PC-3 (cell line): ENCODE results near the gene UQCRC2.

Experiments
- EZH2 ChIP-seq: fragments of 300-600 bp; sonication (generic); IDR thresholded peaks from one replicate; pipeline ENCODE4 v1.6.1; 2017; ENCODE audit warnings: antibody characterized with exemption, mild to moderate bottlenecking, low read length; ENCODE audit not compliant: unreplicated experiment
- EZH2phosphoT487 ChIP-seq: fragments of 300-600 bp; sonication (generic); IDR thresholded peaks from 2 replicates; pipeline ENCODE4 v1.6.1; 2018; ENCODE audit warnings: mild to moderate bottlenecking, antibody characterized with exemption, low read length, borderline replicate concordance
- TF ChIP-seq, protein P1 (sequence below): fragments of 300-600 bp; sonication (generic); conservative IDR thresholded peaks from 2 replicates; pipeline ENCODE4 v1.5.1; 2017; ENCODE audit warnings: antibody characterized with exemption, low read depth, mild to moderate bottlenecking, low read length

DNA sequence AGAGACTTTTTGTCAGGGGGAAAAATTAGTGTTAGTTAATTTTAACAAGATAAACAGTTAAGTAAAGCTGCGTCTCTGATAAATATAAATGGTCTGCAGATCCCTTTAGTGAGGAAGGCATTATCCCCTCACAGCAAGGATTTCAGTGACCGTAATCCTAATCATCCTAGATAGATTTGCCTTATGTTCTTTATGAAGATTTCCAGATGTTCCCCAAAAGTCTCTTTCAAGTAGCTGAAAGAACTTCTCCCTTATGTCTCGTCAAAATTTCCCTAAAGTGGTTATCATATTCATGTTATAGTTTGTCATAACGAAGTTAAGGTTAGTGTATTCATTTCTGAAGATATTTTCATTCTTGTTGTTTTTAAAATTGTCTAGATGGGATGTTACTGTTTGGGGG lies 60.3 kb downstream of the UQCRC2 start:
- TF ChIP-seq, protein P1, sequence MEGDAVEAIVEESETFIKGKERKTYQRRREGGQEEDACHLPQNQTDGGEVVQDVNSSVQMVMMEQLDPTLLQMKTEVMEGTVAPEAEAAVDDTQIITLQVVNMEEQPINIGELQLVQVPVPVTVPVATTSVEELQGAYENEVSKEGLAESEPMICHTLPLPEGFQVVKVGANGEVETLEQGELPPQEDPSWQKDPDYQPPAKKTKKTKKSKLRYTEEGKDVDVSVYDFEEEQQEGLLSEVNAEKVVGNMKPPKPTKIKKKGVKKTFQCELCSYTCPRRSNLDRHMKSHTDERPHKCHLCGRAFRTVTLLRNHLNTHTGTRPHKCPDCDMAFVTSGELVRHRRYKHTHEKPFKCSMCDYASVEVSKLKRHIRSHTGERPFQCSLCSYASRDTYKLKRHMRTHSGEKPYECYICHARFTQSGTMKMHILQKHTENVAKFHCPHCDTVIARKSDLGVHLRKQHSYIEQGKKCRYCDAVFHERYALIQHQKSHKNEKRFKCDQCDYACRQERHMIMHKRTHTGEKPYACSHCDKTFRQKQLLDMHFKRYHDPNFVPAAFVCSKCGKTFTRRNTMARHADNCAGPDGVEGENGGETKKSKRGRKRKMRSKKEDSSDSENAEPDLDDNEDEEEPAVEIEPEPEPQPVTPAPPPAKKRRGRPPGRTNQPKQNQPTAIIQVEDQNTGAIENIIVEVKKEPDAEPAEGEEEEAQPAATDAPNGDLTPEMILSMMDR, result no peak
- TF ChIP-seq EZH2 (no peak), EZH2phosphoT487 (no peak)
